AG10803 (cell line): ENCODE measurements around the gene LINGO4.

Experiments
- DNase-seq: peaks from one replicate; pipeline ENCODE4 v3.0.0; 2010; ENCODE audit warnings: low read depth
- H3K4me3 ChIP-seq: 2 replicates; pipeline ENCODE4 v1.5.1; 2011; ENCODE audit warnings: mild to moderate bottlenecking, low read length, control low read depth
- CTCF ChIP-seq: conservative IDR thresholded peaks from 2 replicates; pipeline ENCODE4 v1.5.1; 2011; ENCODE audit warnings: mild to moderate bottlenecking, low read length, control low read depth, inconsistent platforms

Gene LINGO4

GRCh38 chr1:151759241-151759640, 46.0 kb downstream of the LINGO4 start:
- DNase-seq = no peak

GRCh38 chr1:151756291-151756690, 48.9 kb downstream of the LINGO4 start:
- peak; percentile 14 for DNase-seq
- no peak for TF ChIP-seq CTCF
- H3K4me3 ChIP-seq = no peak overlapping the region

More at GRCh38 chr1:151759241-151759640, 46.0 kb downstream of the LINGO4 start:
- no peak overlapping the region for H3K4me3 ChIP-seq
- no peak for TF ChIP-seq CTCF
